Activated CD4-positive, alpha-beta T cell treated with anti-CD3 and anti-CD28 coated beads, Interleukin-2, amount 50 U/mL, for 24 hours (primary cell): ENCODE data around the gene EPB41L5.
"Not testable (repeated sequence)": the region's sequence is repeated elsewhere in the genome, so short reads cannot be mapped to it uniquely, and the experiment has no call there.

Experiments
- DNase-seq, 2 donors: peaks; one replicate each; pipeline ENCODE4 v3.0.0-alpha.2; 2020; ENCODE audit warnings: low read depth in 1 of 2, low spot score in 1 of 2

Gene EPB41L5

GRCh38 chr2:120012771-120013596 lies at the start of gene EPB41L5:
Gene EPB41L5, plus strand, starts transcription at chr2:120013077. Its CDS starts 6,008 bp downstream, at chr2:120019085.
- DNase-seq = peak; percentile 50 to 73

GRCh38 chr2:119981896-119982295 lies 31.0 kb upstream of the EPB41L5 start:
- no peak for DNase-seq

GRCh38 chr2:119982506-119982905 lies 30.4 kb upstream of the EPB41L5 start:
- DNase-seq = no peak

DNA sequence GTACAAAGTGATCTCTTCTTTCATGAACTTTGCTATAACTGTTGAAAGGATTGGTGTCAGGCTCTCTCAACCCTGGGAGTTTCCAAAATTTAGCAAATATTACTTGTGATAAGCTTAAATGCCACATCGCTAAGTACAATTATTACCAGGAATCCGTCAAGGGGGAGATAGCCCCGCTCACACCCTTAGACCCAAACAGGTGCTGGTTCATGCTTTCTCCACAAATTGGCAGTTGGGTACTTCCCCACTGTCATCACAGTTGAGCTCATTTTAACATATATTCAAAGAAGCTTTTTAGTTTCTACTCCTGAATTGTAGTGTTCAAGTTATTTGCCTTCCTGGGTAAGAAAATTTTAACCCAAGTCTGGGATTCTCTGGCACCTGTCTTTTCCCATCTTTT lies 29.8 kb upstream of the EPB41L5 start:
- no peak for DNase-seq

- DNase-seq = no peak
These were observed 16.7 kb upstream of the EPB41L5 start for GRCh38 chr2:119996148-119996547.

GRCh38 chr2:119996896-119997891 lies 15.7 kb upstream of the EPB41L5 start:
- DNase-seq = not testable (repeated sequence)

- DNase-seq = no peak
These were observed 11.4 kb upstream of the EPB41L5 start for GRCh38 chr2:120001471-120001870.

DNA sequence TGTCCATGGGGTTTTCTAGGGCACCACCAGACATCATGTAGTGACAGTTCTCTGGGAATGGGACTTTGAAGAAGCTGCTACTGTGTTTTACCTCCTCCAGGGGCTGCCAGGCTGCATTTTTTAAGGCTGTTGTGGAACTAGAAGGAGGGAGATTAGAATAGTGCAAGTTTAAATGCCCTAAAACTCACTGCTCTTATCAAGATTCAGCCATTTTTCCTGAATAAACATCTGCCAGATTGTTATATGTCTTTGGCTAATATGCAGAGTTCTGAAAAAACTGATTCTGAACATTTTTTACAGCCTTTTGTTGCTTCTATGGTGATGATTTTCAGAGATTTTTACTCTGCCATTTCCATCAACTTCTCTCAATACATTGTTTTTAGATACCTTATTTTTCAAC lies 8.6 kb upstream of the EPB41L5 start:
- DNase-seq = no peak

DNA sequence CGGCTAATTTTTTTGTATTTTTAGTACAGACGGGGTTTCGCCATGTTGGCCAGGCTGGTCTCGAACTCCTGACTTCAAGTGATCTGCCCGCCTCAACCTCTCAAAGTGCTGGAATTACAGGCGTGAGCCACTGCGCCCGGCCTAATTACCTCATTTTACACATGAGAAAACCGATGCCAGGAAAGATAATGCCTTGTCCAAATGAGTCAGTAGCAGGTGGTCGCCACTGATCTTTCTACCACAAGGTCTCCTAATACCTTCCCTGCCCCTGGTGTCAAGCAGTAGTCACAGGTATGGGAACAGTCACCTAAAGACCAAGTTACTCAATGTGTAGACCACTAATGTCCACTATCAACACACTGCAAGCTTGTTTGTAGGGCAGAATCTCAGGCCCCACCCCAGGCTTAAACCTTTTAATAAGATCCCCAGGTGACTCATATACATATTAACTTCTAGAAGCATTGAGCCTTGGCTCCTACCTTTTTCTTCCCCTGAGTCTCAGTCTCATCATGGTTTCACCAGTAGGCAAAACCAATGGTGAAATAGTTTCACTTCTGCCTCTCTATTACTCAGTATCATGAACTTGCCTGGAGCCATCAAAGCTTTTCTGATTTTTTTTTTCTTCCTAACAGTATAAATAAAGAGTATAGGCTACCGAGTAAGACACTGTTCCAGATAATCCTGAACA lies 6.9 kb upstream of the EPB41L5 start:
- DNase-seq = no peak

DNA sequence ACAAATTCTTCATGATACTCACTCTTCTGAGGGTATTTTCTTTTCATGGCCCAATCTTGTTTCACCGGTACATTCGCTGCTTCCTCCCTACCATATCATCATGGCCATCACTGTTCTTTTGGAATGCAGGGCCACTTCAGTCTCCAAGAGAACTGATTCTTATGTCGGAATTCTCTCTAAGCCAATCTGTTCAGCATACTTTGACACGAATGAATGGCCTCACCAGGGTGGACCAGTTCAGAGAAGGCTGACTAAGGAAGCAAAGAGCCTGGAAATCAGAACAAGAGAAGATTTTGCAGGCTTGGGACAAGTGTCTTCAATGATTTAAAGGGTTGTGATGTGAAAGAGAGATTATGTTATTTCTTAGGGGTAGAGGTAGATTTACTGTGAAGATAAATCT lies 5.0 kb upstream of the EPB41L5 start:
- no peak for DNase-seq

DNA sequence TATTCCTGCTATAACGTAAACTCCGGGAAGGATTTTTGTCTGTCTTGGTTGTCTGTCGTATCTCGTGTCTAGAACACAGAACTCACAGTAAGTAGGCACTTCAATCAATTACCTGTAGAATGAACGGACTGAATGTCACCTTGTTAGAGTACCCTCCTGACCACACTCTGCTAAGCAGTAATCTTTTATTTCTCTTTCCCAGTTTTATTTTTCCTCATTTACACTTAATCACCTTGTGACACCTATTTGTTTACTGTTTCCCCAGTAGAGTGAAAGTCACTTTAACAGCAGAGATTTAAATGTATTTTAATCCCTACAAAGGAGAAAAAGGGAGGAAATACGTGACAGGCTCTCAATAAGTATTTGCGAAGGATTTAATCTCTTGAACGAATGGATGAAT lies 514 bp upstream of the EPB41L5 start:
- no peak for DNase-seq

DNA sequence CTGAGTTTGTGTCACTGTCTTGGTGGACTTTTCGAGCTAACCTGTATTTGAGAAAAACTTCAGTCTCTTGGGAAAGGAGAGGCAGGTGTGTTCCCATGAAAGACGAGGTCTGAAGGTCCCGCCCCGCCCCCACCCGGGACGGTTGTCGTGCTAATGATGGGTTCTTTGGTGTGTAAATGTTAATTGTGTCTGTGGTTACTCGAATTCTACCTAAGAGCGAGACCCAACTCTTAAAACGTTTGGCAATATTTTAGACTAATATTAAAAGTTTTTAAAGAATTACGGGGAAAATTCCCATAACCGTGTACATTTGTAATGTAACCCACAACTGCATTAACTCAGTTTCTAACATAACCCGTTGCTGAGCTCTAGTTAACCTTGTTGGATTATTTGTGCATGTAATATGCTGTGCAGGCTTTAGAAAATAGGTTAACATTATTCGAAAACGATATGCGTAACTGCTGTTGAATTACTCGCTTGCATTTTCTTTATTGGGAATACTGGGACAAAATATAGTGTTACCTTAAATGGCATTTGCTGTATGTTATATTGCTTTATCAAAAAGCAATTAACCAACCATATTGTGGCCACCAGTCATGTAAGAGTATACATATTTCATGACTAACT lies 833 bp downstream of the EPB41L5 start:
- DNase-seq = no peak

DNA sequence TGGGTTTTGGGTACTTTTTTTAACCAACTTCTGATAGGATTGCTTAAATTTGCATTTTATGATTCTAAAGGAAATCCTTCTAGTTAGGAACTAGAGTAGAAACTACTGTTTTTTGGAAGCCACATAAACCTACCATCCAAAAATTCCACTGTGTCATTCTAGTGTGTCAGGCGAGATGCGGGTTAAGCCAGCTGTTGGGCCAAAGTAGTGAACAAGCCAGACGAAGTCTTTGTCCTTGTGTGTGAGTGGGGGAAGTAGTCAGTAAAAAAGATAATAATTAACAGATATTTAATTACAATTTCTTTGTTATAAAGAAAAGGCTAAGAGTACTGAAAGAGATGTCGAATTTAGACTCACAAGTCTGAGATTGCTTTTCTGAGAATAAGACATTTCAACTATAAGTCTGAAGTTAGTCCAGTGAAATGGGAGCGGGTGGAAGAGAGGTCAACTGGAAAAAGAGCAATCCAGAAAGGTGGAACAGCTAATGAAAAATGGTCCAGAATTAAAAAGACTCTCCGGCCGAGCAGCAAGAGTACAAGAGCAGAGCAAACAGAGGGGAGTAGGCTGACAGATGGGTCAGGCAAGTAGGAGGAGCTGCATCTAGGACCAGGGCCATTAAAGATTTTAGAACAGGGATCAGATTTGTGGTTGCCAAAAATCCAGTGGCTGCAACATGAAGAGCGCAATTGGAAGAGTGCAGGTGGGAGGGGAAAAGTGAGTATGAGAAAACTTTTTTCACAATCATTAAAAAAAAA lies 1.5 kb downstream of the EPB41L5 start:
- no peak for DNase-seq

DNA sequence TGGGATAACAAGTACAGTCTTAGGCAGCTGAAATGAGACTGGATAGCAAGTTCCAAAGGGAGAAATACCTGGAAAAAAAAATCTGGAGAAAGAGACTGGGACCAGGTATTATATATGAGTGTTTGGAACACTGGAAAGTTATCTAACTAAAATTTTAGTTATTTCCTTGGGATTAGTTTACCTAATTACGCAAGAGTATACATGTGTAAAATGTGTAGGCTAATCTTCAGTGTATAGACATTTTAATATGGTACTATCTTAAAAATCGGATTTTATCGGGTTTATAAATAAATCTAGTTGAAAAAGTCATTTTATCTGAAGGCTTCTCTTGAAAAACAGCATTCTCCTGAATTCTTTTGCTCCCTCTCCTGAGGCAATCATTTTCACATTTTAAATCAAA lies 3.9 kb downstream of the EPB41L5 start:
- DNase-seq = no peak

- DNase-seq = no peak
These were observed 4.3 kb downstream of the EPB41L5 start for GRCh38 chr2:120017201-120017600.

- DNase-seq = no peak
These were observed 5.7 kb downstream of the EPB41L5 start for GRCh38 chr2:120018549-120018948.

DNA sequence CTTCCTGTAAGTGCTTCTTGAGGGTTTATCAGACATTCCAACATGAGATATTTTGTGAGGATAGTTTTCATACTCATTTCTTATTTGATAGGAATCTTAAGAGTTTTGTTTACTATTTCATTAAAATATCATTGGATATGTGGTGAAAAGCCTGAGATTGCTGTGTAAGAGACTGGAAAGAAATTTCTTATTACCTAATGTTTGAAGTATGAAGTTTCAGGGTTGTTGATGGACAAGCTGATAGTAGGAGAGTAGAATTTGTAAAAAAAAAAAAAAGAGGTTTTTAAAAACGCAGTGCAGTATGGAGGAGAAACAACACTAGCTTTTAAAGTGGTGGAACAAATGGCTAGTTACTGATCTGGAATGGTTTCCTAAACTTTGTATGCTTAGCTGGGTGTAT lies 7.7 kb downstream of the EPB41L5 start:
- no peak for DNase-seq

DNA sequence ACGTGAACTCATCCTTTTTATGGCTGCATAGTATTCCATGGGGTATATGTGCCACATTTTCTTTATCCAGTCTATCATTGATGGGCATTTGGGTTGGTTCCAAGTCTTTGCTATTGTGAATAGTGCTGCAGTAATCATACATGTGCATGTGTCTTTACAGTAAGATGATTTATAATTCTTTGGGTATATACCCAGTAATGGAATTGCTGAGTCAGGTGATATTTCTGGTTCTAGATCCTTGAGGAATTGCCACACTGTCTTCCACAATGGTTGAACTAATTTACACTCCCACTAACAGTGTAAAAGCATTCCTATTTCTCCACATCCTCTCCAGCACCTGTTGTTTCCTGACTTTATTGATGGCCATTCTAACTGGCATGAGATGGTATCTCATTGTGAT lies 9.6 kb downstream of the EPB41L5 start:
- DNase-seq = not testable (repeated sequence)

- DNase-seq = no peak
These were observed 14.0 kb downstream of the EPB41L5 start for GRCh38 chr2:120026890-120027289.

- DNase-seq = no peak
These were observed 15.9 kb downstream of the EPB41L5 start for GRCh38 chr2:120028795-120029194.
